C1 segment of cervical spinal cord (tissue), 14 donors: ENCODE results near the gene KRTAP2-2.

ENCODE experiments used
- DNase-seq, 14 donors: peaks; one replicate each; lab custom pipeline; 2025; lab: John Stamatoyannopoulos, UW

Gene KRTAP2-2

DNA sequence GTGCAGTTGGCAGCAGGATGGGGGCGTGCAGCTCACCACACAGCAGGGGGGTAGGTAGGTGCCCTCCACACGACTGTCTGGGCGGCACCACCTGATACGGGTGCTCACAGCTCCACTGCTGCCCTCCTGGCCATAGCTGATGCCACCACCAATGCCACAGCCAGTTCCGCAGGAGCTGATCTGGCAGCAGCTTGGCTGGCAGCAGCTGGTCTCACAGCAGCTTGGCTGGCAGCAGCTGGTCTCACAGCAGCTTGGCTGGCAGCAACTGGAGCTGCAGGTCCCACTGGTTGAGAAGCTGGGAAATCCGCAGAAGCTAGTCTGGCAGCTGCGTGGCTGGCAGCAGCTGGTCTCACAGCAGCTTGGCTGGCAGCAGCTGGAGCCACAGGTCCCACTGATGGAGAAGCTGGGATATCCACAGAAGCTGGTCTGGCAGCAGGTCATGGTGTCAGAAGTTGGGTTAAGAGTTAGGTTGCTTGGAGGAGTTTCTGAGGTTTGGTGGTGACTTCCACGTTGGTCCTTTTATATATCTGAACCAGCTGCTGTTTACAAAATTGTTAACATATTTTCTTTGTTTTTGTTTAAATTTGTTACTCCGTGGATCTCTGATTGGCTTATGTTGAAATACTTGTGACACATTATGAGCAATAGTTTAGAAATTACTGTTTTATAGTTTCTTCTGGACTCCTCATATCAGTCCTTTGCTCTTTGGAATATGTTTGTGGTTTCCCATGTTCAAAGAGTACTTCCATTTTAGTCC, 28.1 kb downstream of the KRTAP2-2 start, which contains the start of gene KRTAP1-5:
KRTAP1-5 (minus strand) TSS at position 494 of the 757 bp plus-strand sequence; CDS start at position 441, 53 bp downstream.
- no peak for DNase-seq

DNA sequence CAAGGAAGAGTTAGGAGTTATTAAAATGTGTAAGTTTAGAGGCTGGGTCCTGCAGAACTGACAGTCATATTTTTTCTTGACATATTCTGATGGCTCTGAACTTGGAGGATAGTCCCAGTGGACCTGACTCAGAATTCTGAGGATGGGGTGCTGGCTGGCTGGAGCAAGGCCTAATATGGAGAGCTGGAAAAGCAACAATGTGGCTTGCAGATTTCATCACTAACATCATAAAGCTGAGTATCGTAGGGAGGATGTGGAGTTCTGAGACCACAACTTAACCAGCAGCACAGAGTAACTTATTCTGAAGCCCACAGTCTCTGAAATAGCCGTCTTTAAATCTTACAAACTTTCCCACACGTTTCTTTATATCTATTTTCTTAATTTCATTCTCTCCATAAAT, 30.3 kb downstream of the KRTAP2-2 start:
- DNase-seq, result no peak

DNA sequence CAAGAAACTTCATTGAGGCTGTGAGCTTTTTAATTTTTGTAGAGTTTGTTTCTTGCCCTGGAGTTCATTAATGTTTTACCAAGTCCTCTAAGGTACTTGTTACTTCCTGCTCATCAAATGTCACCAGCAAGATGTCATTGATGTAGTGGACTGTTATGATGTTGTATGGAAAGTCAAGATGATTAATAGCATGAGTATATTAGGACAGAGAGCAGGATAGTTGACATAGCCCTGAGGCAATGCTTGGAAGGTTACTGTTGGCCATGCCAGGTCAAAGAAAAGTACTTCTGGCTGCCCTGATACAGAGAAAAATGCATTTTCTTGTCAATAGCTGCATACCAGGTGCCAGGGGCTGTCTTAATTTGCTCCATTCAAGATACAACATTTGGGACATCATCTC, 34.7 kb downstream of the KRTAP2-2 start:
- DNase-seq, result no peak

DNA sequence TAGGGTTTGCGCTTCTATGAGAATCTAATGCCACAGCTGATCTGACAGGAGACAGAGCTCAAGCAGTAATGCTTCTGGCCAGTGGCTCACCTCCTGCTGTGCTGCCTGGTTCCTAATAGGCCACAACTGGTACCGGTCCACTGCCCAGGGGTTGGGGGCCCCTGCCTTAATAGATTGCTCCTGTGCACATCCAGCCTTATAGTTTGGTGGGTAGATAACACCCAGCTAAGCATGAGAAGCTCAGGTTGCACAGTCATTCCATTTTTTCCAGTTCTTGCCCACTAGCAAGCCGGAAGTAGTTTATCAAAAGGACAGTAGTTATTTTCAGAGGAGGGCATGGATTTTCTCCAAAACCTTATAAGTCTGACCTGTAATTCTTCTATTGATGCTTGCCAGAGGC, 35.6 kb downstream of the KRTAP2-2 start:
- no peak for DNase-seq

DNA sequence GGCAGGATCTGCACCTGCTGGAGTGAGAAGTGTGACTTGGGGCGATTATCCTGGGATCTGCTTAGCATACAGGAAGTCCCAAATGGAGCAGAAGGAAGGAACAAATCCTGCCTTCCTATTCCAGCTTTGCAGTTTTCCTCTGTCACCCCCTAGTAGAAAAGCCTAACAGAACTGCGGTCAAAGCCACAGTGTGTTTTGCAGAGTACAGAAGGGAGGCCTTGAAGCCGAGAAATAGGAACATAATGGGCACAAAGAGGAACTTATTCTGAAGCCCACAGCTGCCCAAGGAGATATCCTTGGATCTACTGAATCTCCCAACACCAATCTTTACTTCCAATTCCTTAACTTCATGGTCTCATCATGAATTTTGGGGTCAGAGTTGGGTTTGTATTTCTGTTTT, 36.5 kb downstream of the KRTAP2-2 start:
- DNase-seq, result no peak

DNA sequence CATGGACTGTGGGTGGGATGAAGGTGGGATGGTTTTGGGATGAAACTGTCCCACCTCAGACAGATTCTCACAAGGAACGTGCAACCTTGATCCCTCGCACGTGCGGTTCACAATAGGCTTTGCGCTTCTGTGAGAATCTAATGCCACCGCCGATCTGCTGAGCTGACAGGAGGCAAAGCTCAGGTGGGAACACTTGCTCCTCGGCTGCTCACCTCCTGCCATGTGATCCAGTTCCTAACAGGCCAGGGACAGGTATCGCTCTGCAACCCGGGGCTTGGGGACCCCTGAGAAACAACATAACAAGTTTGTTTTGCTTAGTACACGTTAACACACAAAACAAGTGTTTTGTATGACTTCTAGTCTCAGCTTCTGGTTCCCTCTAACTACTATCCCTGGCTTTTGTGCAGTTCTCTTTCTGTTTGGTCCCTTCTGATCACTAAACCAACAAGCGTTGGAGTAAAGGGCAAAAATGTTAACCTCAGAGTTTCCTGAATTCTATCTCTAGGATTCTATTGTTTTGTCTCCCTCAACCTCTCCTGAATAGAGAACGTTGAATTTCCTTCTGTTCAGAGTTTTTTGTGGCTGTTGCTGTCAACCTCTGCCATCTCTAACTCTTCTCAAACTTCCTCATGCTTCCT, 38.3 kb downstream of the KRTAP2-2 start:
- DNase-seq, result no peak

DNA sequence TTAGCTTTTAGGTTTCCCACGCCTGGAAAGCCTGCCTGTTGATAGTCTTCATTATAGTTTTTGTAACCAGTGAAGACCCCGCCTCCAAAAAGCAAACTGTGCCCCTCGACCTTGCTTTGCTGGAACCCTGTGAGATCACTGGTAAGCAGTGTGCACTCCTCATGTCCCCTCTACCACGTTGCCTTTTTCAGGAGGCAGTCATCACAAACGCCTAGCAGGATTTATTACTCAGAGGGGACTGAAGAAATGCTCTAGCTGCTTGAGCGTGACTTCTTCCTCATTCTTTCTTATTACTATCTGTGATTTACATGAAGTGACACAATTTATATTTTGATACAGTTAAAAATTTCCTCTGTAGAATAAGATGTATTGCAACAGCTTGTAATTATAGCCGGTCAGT, 39.6 kb downstream of the KRTAP2-2 start:
- no peak for DNase-seq

DNA sequence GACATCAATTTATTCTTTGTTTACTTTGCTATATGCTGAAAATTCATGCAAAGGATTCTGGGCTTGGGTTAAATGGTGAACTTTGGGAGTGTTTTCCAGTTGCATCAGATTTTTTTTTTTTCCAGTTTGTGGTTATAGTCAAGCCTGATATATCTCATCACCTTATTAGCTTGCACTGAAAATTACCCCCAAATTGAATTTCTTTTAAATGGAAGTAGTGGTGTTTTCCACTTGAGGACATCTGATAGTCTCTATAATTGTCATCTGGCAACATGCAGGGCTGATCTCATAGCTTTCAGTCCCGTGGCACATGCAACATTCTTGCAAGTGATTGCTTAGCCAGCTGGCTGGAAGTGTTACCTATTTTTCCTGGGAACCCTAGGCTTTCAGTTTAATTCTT, 41.4 kb downstream of the KRTAP2-2 start:
- DNase-seq, result no peak

DNA sequence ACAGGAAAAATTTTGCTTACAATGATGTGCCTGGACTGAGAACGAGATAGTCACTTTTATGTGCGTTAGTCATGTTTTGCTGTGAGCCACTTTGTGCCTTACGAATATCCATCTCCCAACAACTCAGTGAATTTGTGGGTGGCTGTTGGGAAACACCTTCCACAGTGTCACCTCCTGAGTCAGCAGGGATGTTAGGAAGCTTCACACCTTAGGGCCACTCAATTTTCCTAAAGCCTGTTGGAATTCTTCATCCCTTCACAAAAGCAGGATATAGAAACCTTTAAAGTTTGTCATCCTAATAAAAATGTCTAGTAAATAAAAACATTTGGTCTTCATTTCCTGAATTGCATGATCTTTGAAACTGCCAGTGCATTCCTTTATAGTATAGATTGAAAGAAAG, 41.8 kb downstream of the KRTAP2-2 start:
- DNase-seq, result no peak

DNA sequence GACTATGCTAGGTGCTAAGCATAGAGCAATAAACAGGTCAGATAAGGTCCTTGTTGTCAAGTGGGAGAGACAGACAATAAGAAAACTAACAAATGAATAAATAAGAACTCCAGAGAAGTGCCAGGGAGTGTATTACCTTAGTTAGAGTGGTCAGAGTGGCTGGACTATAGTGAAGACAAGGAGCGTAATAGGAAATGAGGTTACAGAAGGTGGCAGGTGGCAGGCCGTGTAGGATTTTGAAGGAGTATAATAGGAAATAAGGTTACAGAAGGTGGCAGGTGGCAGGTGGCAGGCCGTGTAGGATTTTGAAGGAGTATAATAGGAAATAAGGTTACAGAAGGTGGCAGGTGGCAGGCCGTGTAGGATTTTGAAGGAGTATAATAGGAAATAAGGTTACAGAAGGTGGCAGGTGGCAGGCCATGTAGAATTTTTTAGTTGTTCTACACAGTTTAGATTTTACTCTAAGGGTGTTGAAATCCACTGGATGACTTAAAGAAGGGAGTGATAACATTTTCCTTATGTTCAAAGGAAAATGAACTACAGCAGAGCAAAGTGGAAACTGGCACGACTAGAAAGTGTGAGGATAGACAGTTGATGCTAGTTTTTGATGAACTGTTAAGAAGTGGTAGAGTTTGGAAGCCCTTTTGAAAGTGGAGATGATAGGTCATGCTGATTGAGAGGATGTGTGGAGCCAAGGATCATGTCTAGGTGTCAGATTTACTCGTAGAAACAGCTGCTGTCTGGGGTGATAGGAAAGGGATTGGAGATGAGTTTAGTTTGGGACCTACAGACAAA, 42.5 kb downstream of the KRTAP2-2 start:
- no peak for DNase-seq

DNA sequence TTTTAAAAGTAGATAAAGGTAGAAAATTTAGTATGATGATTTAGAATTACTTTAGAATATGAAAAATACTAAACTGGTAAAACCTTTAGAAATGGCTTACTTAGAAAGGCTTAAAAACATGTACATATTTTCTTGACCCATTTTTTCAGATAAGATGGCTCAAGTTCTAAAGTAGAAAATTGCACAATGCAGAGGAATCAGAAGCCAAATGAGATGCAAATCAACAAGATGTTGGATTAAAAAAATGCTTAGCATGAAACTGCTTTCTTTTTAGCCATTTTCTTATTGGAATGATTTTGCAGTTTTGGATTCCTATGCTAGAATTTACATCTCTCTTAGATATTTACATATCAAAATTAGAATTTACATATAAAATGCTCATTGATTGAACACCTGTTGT, 44.6 kb downstream of the KRTAP2-2 start:
- DNase-seq, result no peak

DNA sequence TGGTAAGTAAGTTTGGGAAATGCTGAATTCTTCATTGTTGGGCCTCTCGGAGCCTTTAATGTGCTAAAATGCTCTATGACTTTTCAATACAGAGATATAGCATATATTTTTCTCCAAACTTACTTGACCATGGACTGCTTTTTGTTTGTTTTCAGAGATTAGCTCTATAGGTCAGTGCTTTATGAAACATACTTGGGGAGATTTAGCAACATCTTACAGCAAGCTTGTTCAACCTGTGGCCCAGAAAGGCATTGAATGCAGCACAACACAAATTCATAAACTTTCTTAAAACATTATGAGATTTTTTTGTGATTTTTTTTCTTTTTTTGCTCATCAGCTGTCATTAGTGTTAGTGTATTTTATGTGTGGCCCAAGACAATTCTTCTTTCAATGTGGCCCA, 45.1 kb downstream of the KRTAP2-2 start:
- no peak for DNase-seq

DNA sequence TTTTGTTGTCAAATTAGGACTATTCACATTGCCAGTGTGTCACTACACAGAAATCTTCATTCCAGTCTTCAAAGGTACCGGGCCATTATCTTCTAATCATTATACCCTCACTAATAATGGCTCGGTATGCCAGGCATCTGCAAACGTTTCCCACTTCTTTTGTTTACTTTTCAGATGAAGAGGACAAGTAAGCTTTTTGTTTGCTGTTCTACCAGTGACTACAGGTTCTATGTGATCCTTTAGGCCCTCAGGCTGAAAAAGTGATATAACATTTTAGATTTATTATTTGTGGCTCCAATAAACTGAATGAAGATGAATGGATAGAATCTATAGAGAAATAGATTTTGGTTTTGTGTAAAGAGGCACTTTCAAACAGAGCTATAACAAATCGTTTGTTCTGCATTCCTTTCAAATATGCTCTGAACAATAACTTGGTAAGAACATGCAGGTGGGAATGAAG, 45.7 kb downstream of the KRTAP2-2 start:
- no peak for DNase-seq

DNA sequence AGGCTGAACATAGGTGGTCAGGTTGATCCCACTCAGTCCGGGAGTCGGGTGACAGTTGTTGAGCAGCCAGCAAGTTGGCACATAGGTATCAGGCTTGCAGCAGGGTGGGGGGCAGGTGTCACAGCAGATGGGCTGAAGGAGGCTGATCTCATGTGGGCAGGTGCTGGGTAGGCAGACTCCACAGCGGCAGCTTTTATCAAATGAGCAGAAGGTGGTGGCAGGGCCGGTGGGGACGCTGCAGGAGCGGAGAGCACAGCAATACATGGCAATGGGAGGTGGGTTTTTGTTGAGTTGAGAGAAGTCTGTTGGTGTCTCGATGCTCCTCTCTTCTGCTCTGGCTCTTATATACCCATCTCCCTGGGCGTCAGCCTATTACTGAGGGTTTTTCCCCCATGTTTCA, 46.2 kb downstream of the KRTAP2-2 start, which contains the start of gene KRTAP3-1:
KRTAP3-1 (minus strand) TSS at position 318 of the 400 bp plus-strand sequence; CDS start at position 264, 54 bp downstream.
- DNase-seq, result peak in 1 of 14 donors; percentile 19
